ENCODE data around the gene ST6GALNAC6.
"Not testable (repeated sequence)": the region's sequence is repeated elsewhere in the genome, so short reads cannot be mapped to it uniquely, and the experiment has no call there.

ST6GALNAC6 gene

GRCh38 chr9:127854960-127855359, 44.4 kb downstream of the ST6GALNAC6 start:
- DNase-seq (ENCODE audit: low spot score), result no peak

DNA sequence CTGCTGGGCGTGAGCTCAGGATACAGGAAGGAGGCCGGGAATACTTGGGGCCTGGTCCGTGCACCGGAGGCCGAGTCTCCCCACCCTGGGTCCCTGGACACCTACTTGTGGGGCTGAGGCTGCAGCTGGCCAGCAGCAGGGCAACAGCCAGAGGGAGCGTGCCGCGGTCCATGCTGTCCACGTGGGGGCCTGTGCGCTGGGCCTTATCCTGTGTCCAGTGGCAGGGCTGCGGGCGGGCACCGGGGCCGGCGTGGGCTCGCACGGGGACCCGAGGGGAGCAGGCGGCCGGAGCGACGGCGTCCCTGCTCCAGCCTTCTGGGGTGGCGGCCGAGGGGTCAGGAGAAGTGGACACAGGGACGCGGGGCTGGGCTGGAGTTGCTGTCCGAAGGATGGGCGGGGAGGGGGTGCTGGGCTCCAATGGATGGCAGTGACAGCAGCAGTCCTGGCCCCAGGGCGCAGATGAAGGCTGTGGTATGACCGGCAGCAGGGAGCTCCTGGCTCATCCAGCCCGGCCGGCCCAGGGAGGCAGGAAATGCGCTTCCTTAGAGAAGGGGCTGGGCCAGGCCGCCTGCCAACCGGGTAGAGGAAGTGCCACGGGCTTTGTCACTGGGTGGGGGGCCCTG, 45.1 kb downstream of the ST6GALNAC6 start, which contains the start of gene ENG:
TSS of gene ENG (minus strand) at position 475 of the 623 bp plus-strand sequence. CDS start at position 172, 303 bp downstream.
- no peak for DNase-seq (ENCODE audit: low spot score)

GRCh38 chr9:127853312-127854183, 45.9 kb downstream of the ST6GALNAC6 start:
- DNase-seq (ENCODE audit: low spot score), result no peak

GRCh38 chr9:127852829-127853228, 46.6 kb downstream of the ST6GALNAC6 start:
- no peak for DNase-seq (ENCODE audit: low spot score)

- no peak for DNase-seq (ENCODE audit: low spot score)
Observed at GRCh38 chr9:127850286-127850830, 49.0 kb downstream of the ST6GALNAC6 start.

DNA sequence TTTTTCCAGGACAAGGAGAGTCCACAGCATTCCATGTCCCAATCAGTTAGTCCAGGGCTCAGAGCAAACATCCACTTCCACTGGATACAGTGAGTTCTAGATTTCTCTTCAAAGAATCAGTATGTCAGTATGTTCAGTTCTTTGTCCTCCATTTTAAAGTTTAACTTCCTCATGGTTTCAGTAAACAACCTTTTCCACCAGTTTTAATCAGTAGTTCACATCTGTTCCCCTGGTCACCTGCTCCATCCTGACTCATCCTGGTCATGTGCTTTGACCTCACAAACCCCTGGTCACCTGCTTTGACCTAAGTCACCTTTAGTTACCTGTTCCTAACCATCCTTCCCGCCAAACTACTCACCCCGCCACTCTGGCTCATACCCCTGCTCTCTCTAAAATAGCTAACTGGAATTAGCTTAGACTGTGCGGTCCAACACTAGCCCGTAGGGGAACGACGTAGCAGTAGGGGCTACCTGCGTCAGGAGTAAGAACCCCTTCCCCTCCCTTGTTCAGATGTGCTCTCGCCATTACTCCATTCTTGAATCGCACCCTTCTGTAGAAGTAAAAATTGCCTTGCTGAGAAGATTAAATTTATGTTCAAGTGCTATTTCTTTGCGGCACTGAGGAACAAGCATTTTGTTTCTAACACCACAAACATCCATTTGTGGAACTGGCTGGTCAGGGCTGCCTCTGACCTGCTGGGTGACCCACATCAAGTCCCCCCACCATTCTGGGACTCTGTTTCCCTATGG, 50.5 kb downstream of the ST6GALNAC6 start:
- DNase-seq (ENCODE audit: low spot score), result no peak

DNA sequence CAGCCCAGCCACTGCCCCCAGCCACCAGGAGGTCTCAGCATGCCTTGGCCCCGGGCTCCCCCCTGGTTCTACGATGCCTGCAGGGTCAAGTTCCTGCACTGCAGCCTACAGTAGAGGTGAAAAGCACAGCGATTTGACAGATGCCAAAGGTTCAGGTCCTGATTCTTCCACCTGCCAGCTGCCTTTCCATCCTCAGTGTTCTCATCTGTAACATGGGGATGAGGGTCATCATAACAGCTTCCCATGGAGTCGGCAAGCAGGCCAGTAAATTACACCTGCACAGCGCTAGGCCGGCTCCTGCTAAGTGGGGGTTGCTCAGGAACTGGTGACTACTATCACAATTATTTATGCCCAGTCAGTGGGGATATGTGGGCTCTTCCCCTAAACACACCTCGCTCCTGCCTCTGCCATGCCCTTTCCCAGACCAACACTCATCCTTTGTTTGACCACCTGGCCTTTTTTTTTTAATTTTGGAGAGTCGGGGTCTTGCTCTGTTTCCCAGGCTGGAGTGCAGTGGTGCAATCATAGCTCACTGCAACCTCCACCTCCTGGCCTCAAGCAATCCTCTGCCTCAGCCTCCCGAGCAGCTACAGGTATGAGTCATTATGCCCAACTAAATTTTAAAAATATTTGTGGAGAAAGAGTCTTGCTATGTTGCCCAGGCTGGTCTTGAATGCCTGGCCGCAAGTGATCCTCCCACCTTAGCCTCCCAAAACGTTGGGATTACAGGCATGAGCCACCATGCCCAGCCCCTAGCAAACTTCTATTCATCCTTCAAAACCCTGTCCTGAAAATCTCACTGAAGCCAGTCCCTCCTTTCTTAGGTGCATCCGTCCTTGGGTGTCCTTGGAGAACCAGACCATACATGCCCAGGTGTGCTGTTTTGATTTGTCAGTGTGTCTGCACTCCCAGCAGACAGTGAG, 51.3 kb downstream of the ST6GALNAC6 start:
- DNase-seq (ENCODE audit: low spot score), result no peak

DNA sequence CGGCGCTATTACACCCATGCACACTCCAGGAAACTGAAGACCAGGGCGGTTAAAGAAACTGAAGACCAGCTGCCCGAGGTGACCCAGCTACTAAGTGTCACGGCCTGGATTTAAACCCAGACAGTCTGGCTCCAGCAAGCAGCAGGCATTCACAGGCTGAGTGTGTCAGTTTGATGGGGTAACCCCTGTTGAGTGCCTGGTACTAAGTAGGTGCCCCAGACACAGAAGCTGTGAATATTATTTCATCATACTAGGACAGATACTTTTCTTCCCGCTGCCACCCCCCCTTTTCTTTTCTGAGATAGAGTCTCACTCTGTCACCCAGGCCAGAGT, 52.3 kb downstream of the ST6GALNAC6 start:
- no peak for DNase-seq (ENCODE audit: low spot score)

DNA sequence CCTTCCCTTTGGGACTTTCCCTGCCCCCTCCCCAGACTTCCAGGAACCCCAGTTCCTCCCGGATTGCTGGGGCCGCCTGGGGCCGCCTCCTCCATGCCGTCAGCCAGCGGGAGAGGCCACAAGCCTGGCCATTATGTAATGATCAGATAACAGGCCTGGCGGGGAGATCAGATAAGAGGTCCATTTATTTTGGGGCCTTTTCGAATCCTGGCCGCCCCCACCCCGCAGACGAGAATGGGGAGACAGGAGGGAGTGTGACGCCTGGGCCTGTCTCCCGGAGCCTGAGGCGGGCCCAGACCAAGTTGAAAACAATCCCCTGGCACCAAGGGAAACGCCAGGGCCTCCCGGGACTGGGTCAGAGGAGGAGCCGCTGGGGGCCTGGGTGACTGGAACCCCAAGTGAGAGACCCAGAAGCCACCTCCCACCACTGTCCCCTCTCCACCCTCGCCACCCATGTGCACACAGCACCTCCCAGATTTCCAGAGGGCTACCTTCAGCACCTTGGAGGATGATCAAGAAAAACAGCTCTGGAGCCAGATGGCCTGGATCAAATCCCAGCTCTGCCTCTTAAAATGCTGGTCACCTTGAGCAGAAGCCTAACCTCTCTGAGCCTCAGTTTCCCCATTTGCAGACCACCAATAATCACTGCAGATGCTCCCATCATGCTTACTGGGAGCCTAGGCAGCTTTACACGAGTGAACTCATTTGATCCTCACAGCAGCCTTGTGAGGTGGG, 52.8 kb downstream of the ST6GALNAC6 start:
- DNase-seq (ENCODE audit: low spot score), result no peak

DNA sequence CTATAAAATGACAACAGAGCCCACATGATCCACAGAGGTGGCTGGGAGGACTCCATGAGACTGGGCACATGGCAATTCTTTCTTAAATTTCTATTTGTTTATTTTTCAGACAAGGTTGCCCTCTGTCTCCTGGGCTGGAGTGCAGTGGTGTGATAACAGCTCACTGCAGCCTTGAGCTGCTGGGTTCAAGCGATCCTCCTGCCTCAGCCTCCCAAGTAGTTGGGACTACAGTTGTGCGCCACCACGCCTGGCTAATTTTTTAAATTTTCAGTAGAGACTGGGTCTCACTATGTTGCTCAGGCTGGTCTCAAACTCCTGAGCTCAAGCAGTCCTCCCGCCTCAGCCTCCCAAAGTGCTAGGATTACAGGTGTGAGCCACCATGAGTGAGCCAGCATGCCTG, 53.8 kb downstream of the ST6GALNAC6 start:
- not testable (repeated sequence) for DNase-seq (ENCODE audit: low spot score)

- DNase-seq (ENCODE audit: low spot score), result no peak
Observed at GRCh38 chr9:127844821-127845359, 54.5 kb downstream of the ST6GALNAC6 start.

DNA sequence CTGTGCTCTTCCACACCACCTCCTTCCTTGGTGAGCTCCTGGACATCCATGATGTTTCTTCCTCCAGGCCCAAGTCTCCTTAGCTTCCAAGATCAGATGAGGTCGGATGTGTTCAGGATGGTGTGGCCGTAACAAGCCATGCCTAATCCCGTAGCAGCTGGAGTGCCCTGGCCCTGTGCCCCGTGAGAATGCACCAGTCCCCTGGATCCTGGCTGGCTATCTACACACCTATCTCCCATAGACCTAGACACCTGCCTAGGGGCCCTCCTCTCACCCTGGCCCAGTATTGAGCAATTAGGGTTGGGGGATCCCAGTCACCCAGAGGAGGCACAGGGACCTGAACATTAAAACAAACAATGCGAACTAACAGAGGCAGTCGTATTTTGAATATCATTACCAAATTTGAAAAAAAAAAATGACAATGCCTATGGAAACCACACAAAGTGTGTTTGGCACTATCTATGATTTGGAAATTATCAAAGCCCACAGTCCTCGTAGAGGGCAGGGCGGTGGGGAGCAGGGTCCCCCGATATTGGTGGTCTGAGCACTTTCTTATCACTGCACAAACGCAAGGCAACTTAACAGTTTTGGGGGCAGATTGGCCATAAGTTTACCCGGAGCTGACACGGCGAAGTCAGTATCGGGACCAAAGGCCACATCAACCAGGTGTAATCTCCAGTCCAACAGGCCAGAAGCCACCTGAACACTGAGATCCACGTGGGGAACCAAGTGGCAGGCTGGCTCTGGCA, 58.1 kb downstream of the ST6GALNAC6 start:
- no peak for DNase-seq (ENCODE audit: low spot score)

DNA sequence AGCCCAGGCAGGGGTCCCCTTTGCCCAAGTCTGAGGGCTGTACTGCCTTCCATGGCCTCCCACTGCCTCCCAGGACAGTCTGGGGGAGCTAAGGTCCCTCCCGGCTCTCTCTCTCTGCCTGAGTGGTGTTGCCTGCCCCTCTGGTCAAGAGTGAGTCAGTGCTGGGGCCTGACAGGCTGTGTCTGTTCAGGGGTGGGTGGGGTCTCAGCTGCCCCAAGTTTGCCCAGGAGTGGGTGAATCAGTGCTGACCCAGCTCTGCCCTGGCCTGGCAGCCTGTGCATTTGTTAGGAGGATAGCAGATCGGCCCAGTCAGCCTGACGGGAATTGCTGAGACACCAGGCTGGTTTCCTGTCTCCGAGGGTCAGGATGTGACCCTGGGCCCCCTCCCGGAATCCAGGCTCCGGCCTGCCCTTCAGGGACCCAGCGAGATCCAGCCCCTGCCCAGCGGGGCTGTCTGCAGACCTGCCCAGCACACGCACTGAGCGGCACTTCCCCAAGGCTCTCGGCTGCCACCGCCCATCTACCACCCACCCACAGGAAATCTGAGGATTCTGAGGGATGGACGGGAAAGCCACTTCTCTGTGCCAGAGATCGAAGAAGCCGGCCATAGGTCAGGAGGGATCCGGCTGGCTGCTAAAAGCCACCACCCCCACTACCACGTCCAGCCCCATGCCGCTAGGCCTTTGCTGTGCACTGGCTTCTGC, 60.9 kb downstream of the ST6GALNAC6 start:
- no peak for DNase-seq (ENCODE audit: low spot score)

DNA sequence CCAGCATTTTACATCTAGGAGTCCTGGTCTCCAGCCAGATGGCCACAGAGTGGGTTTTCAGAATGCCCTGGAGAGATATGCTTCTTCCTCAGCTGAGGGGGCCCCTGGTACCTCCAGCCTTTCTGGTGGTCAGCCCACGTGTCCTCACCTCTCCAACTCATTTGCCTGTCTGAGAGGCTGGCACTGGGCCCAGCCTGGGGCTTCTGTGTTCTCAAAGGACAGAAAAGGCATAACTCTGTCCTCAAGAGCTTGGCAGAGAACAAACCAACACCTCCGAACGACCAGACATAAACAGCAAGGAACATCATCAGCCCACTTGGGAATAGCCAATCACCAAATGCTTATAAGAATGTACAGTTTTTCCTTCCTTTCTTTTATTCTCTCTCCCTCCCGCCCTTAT, 62.1 kb downstream of the ST6GALNAC6 start:
- no peak for DNase-seq (ENCODE audit: low spot score)

DNA sequence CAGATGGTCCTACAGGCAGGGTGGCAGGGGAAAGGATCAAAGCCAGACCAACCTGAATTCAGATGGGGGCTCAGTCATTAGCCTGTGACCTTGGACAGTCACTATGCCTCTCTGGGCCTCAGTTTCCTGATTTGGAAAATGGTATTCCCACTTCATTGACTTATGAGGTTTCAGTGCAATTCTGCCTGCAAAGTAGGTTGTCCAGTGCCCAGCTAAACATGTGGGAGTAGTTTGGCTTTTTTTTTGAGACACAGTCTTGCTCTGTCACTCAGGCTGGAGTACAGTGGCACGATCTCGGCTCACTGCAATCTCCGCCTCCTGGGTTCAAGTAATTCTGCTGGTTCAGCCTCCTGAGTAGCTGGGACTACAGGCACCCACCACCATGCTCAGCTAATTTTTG, 62.8 kb downstream of the ST6GALNAC6 start:
- not testable (repeated sequence) for DNase-seq (ENCODE audit: low spot score)

DNA sequence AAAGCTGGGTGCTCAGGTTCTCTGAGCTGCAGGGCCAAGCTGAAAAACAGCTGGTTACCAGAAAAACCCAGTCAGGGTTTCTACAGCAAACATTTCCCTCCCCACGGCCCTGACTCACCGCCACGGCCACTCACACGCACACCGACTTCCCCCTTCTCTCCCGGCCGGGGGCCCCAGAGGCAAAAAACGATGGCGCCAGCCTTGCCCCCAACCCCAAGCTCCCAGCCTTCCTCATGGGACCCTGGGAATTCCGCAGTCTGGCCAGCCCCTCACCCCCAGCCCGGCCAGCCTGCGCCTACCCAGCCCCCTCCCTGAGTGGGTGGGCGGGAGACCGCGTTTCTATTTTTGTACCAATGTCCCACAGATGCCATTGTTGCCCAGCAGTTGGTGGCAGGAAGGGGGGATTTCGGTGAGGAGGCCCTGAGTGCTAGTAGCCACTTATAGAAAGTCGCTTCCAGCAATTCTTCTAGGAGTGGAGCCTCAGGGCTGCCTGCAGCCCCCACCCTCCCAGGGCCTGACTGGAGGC, 63.3 kb downstream of the ST6GALNAC6 start:
- DNase-seq (ENCODE audit: low spot score), result no peak

All from hematopoietic multipotent progenitor cell treated with erythropoietin and hydrocortisone succinate and interleukin-3 and kit ligand, for 17 days (in vitro differentiated cells).